Neural cell (in vitro differentiated cells): ENCODE measurements around the gene PFKL.

Experiments used
- EZH2 ChIP-seq: fragments of 200-600, 300-800 bp; shearing (Covaris generic), sonication (generic); IDR thresholded peaks from 2 replicates; pipeline ENCODE4 v1.6.1; 2014; ENCODE audit warnings: antibody characterized with exemption, low read length, borderline replicate concordance, mild to moderate bottlenecking; ENCODE audit not compliant: insufficient read depth, poor library complexity, severe bottlenecking
- MXI1 ChIP-seq: fragments of 450-650 bp; conservative IDR thresholded peaks from 2 replicates; pipeline ENCODE4 v1.6.1; 2014; ENCODE audit warnings: antibody characterized with exemption, mild to moderate bottlenecking; ENCODE audit not compliant: poor library complexity, severe bottlenecking
- POLR2AphosphoS5 ChIP-seq: IDR thresholded peaks from 2 replicates; pipeline ENCODE4 v1.6.1; 2012
- REST ChIP-seq: IDR thresholded peaks from 2 replicates; pipeline ENCODE4 v1.6.1; 2012; ENCODE audit warnings: borderline replicate concordance
- TF ChIP-seq, protein P1 (sequence below): fragments of 450-650 bp; IDR thresholded peaks from 2 replicates; pipeline ENCODE4 v1.5.1; 2014; ENCODE audit warnings: antibody characterized with exemption, mild to moderate bottlenecking, moderate library complexity; ENCODE audit not compliant: poor library complexity, severe bottlenecking

- TF ChIP-seq EZH2: no peak
- no peak for TF ChIP-seq REST
- TF ChIP-seq, protein P1, sequence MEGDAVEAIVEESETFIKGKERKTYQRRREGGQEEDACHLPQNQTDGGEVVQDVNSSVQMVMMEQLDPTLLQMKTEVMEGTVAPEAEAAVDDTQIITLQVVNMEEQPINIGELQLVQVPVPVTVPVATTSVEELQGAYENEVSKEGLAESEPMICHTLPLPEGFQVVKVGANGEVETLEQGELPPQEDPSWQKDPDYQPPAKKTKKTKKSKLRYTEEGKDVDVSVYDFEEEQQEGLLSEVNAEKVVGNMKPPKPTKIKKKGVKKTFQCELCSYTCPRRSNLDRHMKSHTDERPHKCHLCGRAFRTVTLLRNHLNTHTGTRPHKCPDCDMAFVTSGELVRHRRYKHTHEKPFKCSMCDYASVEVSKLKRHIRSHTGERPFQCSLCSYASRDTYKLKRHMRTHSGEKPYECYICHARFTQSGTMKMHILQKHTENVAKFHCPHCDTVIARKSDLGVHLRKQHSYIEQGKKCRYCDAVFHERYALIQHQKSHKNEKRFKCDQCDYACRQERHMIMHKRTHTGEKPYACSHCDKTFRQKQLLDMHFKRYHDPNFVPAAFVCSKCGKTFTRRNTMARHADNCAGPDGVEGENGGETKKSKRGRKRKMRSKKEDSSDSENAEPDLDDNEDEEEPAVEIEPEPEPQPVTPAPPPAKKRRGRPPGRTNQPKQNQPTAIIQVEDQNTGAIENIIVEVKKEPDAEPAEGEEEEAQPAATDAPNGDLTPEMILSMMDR: no peak
- no peak for TF ChIP-seq POLR2AphosphoS5
- TF ChIP-seq MXI1: no peak
These were observed 37.6 kb downstream of the PFKL start for GRCh38 chr21:44337449-44337848.
